Hematopoietic multipotent progenitor cell treated with erythropoietin and hydrocortisone succinate and interleukin-3 and kit ligand, for 17 days (in vitro differentiated cells): ENCODE measurements around the gene PCNA.

Experiments used
- DNase-seq: peaks from one replicate; pipeline ENCODE4 v3.0.0-alpha.2; 2015; ENCODE audit warnings: low spot score

Gene PCNA

DNA sequence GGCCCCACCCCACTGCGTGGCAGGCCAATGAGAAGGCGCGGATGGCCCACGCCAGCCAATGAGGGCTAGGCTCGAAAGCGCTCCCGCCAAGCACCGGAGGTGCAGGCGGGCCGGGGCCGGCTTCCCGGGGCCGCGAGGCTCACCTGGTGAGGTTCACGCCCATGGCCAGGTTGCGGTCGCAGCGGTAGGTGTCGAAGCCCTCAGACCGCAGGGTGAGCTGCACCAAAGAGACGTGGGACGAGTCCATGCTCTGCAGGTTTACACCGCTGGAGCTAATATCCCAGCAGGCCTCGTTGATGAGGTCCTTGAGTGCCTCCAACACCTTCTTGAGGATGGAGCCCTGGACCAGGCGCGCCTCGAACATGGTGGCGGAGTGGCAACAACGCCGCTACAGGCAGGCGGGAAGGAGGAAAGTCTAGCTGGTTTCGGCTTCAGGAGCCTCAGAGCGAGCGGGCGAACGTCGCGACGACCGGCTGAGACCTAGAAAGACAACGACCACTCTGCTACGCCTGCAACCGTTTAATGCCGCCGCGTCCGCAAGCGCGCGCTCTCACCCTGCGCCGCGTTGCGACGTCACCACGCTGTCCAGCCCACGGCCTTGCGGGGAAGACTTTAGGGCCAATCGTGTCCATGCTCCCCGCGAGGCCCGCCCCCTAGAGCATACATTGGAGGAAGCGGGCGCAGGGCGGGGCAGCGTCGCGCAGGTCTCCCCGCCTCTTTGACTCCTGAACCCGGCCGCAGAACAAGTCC is at the start of gene PCNA:
TSS of gene PCNA (minus strand) at position 524 of the 750 bp plus-strand sequence. CDS start at position 364, 160 bp downstream.
- peak; percentile 96 for DNase-seq

- no peak for DNase-seq
Observed at GRCh38 chr20:5168651-5169396, 49.1 kb upstream of the PCNA start.

DNA sequence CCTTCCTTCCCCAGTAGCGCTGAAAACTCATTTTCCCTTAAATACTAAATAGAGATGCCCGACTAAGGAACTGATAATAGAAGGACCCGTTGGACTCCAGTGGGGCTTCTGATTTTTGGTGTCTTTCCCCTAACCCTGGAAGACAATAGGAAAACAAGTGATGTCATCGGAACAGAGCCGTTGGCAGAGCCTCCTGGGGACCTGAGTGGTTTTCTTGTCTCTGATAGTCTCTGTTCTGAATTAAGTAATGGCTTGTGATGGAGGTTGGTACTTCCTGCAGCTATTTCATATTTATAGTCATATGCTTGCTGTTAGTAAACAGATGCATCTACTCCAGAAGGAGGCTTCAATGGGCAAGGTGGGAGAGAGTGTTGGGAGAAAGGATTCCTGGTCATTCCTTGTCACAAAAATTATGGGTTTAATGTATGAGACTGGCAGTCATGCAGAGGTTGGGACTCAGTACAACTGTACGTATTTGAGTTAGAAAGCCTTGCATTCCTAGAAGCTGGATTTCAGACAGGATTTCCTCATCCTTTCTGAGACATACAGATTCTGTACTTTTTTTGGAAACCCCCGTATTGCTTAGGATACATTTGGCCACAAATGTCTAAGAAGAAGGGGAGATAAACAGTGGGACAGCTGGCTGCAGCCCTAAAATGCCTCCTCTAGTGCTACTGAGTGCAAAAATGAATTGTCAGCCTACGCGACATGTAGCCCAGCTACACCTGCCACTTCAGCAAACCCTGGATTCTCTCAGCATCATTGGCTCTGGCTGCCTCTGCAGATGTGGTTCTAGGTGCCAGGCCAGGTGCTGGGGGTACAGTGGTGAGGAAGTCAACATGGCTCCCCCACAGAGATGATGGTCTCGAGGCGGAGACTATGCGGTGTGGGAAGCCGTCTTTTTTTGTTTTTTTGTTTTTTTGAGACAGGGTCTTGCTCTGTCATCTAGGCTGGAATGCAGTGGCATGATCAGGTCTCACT is 45.2 kb upstream of the PCNA start:
- no peak for DNase-seq

DNA sequence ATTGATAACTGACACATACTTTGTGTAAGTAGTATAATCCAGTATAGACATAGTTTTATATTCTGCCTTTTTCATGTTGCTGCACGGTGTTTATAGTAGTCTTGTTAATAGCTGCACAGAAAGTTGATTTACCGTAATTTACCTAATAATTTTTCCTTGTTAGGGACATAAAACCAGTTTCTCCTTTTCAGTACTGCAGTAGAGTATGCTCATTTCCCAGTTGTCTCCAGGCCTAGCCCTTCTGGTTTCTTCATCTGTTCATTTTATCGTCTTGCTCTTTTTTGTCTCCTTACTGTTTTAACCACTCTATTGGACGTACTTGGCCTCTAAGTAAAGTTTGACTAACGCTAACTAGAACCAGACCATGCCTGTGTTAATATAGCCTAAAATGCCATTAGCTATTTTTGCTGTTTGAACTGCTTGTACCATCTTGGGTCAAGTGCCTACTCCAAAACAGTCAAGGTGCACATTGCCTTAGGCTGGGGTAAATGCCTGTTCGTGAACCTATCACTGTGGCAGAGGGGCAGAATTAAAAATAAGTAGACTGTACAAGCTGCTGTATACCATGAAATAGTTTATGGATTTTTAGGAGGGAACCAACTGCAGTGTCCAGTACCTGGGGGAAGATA is 41.9 kb upstream of the PCNA start:
- no peak for DNase-seq

DNA sequence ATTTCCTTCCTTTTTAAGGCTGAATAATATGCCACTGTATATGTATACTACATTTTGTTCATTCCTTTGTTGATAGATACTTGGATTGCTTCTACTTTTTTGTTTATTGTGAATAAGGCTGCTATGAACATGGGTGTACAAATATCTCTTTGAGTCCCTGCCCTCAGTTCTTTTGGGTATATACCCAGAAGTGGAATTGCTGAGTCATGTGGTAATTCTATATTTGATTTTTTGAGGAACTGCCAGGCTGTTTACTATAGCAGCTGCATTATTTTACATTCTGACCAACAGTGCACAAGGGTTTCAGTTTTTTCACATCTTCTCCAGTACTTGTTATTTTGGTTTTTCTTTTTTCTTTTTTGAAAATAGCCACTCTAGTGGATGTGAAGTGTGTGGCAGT is 41.1 kb upstream of the PCNA start:
- DNase-seq = peak; percentile 34

DNA sequence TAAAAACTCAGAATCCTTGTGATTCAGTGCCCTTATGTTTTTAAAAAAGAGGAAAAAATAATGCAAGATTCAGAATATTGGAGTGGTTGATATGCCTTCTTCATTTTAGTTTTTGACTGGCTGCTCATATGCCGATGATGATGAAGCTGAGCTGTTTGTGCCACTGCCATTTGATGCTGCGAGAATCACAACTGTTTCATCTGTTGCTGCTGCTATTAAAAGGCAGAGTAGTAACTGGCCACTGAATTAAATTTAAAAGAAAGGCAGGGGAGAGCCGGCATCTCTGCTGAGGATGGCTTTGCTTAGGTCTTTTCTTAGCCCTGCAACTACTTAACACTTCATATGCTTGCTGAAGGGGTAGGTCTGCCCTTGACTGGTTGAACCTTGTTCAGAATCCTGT is 40.2 kb upstream of the PCNA start:
- no peak for DNase-seq

GRCh38 chr20:5156675-5157448 is 37.1 kb upstream of the PCNA start:
- DNase-seq = no peak

- DNase-seq = no peak
Observed at GRCh38 chr20:5155404-5155803, 35.6 kb upstream of the PCNA start.

- DNase-seq = no peak
Observed at GRCh38 chr20:5154543-5154925, 34.8 kb upstream of the PCNA start.

- DNase-seq = no peak
Observed at GRCh38 chr20:5153612-5154542, 34.1 kb upstream of the PCNA start.

GRCh38 chr20:5153152-5153467 is 33.4 kb upstream of the PCNA start:
- no peak for DNase-seq

GRCh38 chr20:5150226-5151076 is 30.7 kb upstream of the PCNA start:
- DNase-seq = no peak

DNA sequence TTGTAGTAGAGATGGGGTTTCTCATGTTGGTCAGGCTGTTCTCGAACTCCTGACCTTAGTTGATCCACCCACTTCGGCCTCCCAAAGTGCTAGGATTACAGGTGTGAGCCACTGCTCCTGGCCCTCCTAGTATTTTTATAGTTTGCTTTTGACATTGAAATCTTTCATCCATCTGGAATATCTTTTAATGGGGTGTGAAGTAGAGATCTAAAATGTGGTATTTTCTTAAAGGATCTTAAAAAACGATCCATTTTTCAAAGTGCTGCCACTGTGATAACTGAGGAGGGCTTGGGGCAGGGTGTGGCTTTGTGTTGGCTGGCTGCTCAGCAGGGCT is 30.1 kb upstream of the PCNA start:
- DNase-seq = no peak

DNA sequence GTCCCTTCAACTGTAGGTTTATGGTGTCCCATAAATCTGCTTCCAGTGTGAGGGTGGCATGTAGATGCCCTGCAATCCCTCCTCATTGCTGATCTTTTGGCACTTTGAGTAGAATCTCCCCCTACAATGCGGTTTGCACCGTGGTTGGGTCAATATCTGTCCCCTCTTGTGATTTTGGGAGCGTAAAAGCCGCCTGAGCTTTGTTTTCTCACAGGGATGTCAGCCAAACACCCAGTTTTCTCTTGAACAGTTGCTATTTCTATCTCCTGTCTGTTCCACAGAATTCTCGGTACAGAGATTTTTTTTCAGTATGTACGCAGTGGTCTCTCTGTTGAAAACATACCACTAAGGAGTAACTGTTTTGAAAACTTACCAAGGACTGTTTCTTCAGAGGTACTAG is 28.8 kb upstream of the PCNA start:
- DNase-seq = no peak

- DNase-seq = no peak
Observed at GRCh38 chr20:5146871-5147592, 27.3 kb upstream of the PCNA start.

GRCh38 chr20:5146099-5146668 is 26.4 kb upstream of the PCNA start:
- no peak for DNase-seq

DNA sequence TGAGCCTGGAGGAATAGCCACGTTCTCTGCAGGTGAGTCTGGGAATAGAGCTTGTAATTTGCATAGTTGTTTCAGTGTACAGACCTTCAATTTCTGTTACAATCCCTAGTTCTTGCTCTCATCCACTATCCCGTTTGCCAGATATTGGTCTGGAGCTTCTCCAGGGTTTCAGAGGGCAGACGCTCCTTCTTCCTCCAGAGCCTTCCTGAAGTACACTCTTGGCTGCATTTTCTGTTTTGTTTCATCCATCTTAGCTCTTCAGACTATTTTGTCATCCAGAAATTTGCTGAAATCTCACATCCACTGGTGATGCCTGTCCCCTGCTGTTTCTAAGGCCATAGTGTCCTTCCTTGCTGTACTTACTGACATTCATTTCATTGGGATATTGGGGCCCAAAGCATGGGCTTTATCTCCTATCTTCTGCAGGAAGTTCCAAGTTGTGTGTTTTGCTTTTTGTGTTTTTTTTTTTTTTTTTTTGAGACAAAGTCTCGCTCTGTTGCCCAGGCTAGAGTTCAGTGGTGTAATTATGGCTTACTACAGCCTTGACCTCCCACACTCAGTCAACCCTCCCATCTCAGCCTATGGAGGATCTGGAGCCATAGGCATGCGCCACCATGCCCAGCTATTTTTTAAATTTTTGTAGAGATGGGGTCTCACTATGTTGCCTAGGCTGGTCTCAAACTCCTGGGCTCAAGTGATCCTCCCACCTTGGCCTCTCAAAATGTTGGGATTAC is 25.8 kb upstream of the PCNA start:
- DNase-seq = no peak

- no peak for DNase-seq
Observed at GRCh38 chr20:5143851-5144250, 24.1 kb upstream of the PCNA start.
